ENCODE measurements around the gene GBA3.

DNA sequence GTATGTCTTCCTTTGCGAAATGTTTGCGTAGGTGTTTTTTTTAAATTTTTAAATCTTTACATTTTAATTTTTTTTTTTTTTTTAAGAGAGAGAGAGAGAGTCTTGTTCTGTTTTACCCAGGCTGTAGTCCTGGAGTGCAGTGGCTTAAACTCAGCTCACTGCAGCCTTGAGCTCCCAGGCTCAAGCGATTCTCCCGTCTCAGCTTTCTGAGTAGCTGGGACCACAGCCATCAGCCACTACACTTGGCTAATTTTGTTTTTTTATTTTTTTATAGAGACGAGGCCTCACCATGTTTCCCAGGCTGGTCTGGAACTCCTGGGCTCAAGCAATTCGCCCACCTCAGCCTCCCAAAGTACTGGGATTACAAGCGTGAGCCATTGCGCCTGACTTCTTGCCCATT is 43.7 kb upstream of the GBA3 start:
- TF ChIP-seq, protein P1, sequence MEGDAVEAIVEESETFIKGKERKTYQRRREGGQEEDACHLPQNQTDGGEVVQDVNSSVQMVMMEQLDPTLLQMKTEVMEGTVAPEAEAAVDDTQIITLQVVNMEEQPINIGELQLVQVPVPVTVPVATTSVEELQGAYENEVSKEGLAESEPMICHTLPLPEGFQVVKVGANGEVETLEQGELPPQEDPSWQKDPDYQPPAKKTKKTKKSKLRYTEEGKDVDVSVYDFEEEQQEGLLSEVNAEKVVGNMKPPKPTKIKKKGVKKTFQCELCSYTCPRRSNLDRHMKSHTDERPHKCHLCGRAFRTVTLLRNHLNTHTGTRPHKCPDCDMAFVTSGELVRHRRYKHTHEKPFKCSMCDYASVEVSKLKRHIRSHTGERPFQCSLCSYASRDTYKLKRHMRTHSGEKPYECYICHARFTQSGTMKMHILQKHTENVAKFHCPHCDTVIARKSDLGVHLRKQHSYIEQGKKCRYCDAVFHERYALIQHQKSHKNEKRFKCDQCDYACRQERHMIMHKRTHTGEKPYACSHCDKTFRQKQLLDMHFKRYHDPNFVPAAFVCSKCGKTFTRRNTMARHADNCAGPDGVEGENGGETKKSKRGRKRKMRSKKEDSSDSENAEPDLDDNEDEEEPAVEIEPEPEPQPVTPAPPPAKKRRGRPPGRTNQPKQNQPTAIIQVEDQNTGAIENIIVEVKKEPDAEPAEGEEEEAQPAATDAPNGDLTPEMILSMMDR (IDR thresholded peaks at IDR 0.05), result no peak
- TF ChIP-seq POLR2AphosphoS5 (IDR thresholded peaks at IDR 0.05) (no peak), POLR2A (IDR thresholded peaks at IDR 0.05) (no peak)
